HEK293T (cell line): ENCODE results near the gene TAF4B.

Experiments used
- CTCF ChIA-PET: fragments of 350-600 bp; formaldehyde crosslinking; extraction: SDS; loops from one replicate; lab custom pipeline; 2021; ENCODE audit warnings: antibody characterized with exemption, inconsistent platforms; lab: Yijun Ruan, JAX
- POLR2A ChIA-PET: fragments of 350-600 bp; formaldehyde crosslinking; extraction: SDS; loops from one replicate; lab custom pipeline; 2020; ENCODE audit warnings: antibody characterized with exemption, inconsistent platforms; lab: Yijun Ruan, JAX
- DNase-seq: peaks from one replicate; pipeline ENCODE4 v3.0.0; 2012; ENCODE audit warnings: mixed read lengths; ENCODE audit errors: extremely low spot score
- ARNT ChIP-seq: fragments of 450-650 bp; IDR thresholded peaks from 2 replicates; pipeline ENCODE4 v1.6.1; 2017; ENCODE audit warnings: mild to moderate bottlenecking
- BHLHE40 ChIP-seq: fragments of 450-650 bp; IDR thresholded peaks from 2 replicates; pipeline ENCODE4 v1.6.1; 2016; ENCODE audit warnings: mild to moderate bottlenecking, moderate library complexity, borderline replicate concordance
- CTBP1 ChIP-seq: fragments of 450-650 bp; IDR thresholded peaks from 2 replicates; pipeline ENCODE4 v1.6.1; 2016; ENCODE audit warnings: borderline replicate concordance
- ELF4 ChIP-seq: fragments of 450-650 bp; IDR thresholded peaks from 2 replicates; pipeline ENCODE4 v1.6.1; 2017; ENCODE audit warnings: antibody characterized with exemption
- FOXA1 ChIP-seq: fragments of 450-650 bp; IDR thresholded peaks from 2 replicates; pipeline ENCODE4 v1.6.1; 2016; ENCODE audit warnings: mild to moderate bottlenecking
- FOXK2 ChIP-seq: fragments of 450-650 bp; IDR thresholded peaks from 2 replicates; pipeline ENCODE4 v1.6.1; 2016; ENCODE audit warnings: mild to moderate bottlenecking
- FOXM1 ChIP-seq: fragments of 450-650 bp; IDR thresholded peaks from 2 replicates; pipeline ENCODE4 v1.6.1; 2017; ENCODE audit warnings: mild to moderate bottlenecking, borderline replicate concordance
- HDGF ChIP-seq: fragments of 450-650 bp; IDR thresholded peaks from 2 replicates; pipeline ENCODE4 v1.6.1; 2017; ENCODE audit warnings: antibody characterized with exemption, borderline replicate concordance
- L3MBTL2 ChIP-seq: fragments of 450-650 bp; conservative IDR thresholded peaks from 2 replicates; pipeline ENCODE4 v1.6.1; 2016; ENCODE audit warnings: mild to moderate bottlenecking
- LEF1 ChIP-seq: fragments of 450-650 bp; IDR thresholded peaks from 2 replicates; pipeline ENCODE4 v1.6.1; 2017; ENCODE audit warnings: mild to moderate bottlenecking, borderline replicate concordance
- NFRKB ChIP-seq: fragments of 450-650 bp; IDR thresholded peaks from 2 replicates; pipeline ENCODE4 v1.6.1; 2016; ENCODE audit warnings: mild to moderate bottlenecking, moderate library complexity
- SP1 ChIP-seq: fragments of 450-650 bp; IDR thresholded peaks from 2 replicates; pipeline ENCODE4 v1.6.1; 2017
- SUZ12 ChIP-seq: fragments of 450-650 bp; IDR thresholded peaks from 2 replicates; pipeline ENCODE4 v1.6.1; 2016; ENCODE audit warnings: mild to moderate bottlenecking
- TARDBP ChIP-seq: fragments of 450-650 bp; IDR thresholded peaks from 2 replicates; pipeline ENCODE4 v1.6.1; 2016
- ZNF384 ChIP-seq: fragments of 450-650 bp; IDR thresholded peaks from 2 replicates; pipeline ENCODE4 v1.6.1; 2016
- TF ChIP-seq, protein P1 (sequence below): fragments of 450-650 bp; IDR thresholded peaks from 2 replicates; pipeline ENCODE4 v1.6.1; 2016

Gene TAF4B

DNA sequence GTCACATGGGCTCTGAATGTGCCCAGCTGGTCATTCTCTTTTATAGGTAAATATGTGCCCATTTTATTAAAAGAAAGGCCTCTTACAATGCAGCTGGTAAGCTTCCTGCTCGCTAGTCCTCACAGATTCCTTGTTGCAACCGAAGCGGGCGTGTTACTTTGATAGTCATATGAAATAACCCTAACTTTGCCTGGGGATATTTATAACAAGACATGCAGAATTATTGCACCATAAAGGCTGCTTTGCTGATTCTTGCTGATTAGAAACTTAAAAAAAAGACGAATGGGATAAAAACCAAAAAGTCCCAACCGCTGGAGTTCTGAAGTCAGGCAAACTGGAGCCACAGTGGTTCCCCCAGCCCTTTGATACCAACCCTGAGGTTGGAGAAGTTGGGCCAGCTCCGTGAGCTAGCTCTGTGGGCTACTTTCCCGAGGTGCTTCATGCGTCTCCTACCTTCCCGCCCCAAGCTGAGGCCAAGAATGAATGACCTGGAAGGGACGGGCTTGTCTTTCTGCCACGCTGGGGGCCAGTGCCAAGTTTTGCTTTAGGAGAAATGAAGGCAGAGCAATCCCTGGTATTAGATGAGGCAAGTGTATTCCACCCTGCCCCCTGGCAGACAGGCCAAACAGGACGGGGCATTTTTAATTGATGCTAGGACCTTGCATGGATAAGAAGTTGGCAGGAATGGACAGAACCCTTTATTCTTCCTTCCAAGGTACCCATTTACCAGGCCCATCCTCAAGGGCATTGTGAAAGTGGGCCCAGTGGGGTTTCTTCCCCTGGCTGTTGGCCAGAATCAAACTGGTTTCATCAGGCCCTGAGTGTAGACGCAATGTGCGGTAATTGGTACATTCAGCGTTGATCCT lies 181.7 kb downstream of the TAF4B start:
- CTCF ChIA-PET: interaction anchor here (0.7 to 3.3 kb wide), 3 partner anchors 24 to 61 kb away, joined by 3 to 11 read pairs (median 3); no protein-coding TSS in a partner anchor
- TF ChIP-seq LEF1 (no peak), FOXK2 (no peak), L3MBTL2 (no peak), ARNT (no peak), SP1 (no peak), TARDBP (no peak), ELF4 (no peak), HDGF (no peak), ZNF384 (no peak), CTBP1 (no peak), NFRKB (no peak), BHLHE40 (no peak), FOXA1 (no peak), SUZ12 (no peak), FOXM1 (no peak)
- TF ChIP-seq, protein P1, sequence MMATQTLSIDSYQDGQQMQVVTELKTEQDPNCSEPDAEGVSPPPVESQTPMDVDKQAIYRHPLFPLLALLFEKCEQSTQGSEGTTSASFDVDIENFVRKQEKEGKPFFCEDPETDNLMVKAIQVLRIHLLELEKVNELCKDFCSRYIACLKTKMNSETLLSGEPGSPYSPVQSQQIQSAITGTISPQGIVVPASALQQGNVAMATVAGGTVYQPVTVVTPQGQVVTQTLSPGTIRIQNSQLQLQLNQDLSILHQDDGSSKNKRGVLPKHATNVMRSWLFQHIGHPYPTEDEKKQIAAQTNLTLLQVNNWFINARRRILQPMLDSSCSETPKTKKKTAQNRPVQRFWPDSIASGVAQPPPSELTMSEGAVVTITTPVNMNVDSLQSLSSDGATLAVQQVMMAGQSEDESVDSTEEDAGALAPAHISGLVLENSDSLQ: no peak
- DNase-seq: no peak
- POLR2A ChIA-PET: no interaction called here

DNA sequence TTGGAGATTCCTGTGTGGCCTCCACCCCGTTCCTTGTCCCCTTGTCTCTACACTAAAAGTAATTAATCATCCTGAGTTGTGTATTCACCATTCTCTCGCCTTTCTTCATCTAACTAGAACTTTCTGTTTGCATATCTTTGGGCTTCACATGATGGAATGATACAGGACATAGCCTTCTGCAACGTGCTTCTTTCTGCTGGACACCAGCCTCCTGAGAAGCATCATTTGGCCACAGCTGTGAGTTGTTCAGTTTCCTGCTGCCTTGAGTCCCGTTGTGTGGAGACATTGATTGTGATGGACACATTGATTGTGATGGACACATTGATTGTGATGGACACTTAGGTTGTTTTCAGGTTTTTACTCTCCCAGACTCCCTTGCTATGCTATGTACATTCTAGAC lies 182.8 kb downstream of the TAF4B start:
- POLR2A ChIA-PET: no interaction called here

DNA sequence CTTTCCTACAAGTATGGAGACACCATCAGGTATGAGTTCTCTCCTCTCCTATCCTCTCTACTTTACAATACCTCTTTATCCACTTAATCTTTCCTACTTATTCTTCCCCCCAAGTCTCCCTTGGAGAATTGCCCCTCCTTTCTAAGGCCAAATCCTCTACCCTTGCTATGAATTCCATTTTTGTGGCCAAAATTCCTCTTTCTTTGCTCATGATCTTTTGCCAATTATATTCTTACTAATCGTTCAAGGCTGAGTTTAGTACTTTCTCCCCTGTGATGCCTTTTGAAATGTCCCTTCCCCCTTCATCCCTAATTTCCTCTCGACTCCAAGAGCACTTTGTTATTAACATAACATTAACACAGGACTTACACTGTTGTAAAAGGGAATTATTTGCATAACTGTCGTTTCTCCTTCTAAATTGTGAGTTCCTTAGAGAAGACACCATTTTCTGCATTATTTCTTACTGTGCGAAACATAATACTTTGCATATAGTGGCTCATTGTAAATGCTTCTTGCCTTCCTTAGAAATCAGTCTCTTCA lies 188.7 kb downstream of the TAF4B start:
- ChIA-PET CTCF (no interaction called here), POLR2A (interaction anchor here (1.5 kb wide), 1 partner anchor 10 kb away, joined by 3 read pairs; no protein-coding TSS in a partner anchor)
- TF ChIP-seq TARDBP: no peak
- no peak for TF ChIP-seq SP1
- no peak for TF ChIP-seq FOXA1
- TF ChIP-seq FOXM1: no peak
- no peak for TF ChIP-seq ZNF384
- no peak for TF ChIP-seq LEF1
- TF ChIP-seq ELF4: no peak
- no peak for TF ChIP-seq HDGF
- no peak for TF ChIP-seq NFRKB
- no peak for TF ChIP-seq CTBP1
- TF ChIP-seq ARNT: no peak
- TF ChIP-seq, protein P1: no peak
- no peak for TF ChIP-seq SUZ12
- no peak for TF ChIP-seq BHLHE40
- TF ChIP-seq FOXK2: no peak
- no peak for TF ChIP-seq L3MBTL2
- no peak for DNase-seq

More for the DNA sequence above, 182.8 kb downstream of the TAF4B start:
- TF ChIP-seq, protein P1: peak; percentile 41
- no peak for TF ChIP-seq SUZ12
- no peak for DNase-seq
- CTCF ChIA-PET: interaction anchor here (0.6 to 3.3 kb wide), 2 partner anchors 25 to 100 kb away, joined by 6 to 11 read pairs; no protein-coding TSS in a partner anchor

DNA sequence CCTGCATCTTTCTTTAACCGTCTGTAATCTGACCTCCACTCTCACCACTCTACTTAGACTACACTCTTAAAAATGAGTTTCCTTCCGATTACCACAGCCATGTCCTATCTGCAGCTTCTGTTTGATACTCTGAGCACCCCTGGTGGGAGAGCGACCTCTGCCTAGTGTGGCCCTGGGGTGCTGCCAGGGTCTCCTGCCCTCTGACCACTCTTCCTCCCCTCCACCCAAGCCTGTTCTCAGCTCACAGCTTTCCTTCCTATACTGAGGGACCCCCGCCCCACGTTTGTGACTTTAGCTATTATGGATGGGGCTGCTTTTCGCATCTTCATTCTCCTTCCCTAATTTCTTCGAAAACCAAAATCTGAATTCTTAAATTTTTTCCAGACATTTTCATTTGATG lies 189.4 kb downstream of the TAF4B start:
- ChIA-PET POLR2A (interaction anchor here (1.5 kb wide), 1 partner anchor 11 kb away, joined by 3 read pairs; no protein-coding TSS in a partner anchor), CTCF (no interaction called here)
- TF ChIP-seq SUZ12: no peak
- TF ChIP-seq FOXK2: no peak
- no peak for TF ChIP-seq NFRKB
- no peak for TF ChIP-seq L3MBTL2
- TF ChIP-seq CTBP1: no peak
- no peak for TF ChIP-seq SP1
- no peak for TF ChIP-seq LEF1
- no peak for DNase-seq

DNA sequence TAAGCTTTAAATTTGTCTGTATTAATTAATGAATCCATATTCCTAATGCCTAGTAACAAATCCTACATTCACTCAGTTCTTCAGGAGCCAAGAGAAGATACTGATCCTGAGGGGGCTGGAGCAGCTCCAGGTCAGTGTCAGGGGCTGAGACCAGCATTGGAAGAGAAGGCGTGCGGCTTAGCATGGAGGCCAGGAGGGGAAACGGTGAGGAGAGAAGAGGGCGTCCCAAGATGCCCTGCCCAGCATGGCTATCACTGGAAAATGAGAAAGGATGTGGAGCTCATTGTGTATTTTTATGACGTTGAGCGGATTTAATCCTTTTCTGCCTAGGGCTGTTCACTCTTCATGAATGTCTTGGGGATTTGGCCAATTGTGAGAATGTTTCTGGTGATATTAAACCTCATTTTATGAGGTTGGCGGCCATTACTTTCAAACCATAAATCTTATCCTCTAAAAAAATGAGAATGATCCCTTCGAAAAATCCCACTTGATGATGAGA lies 190.5 kb downstream of the TAF4B start:
- CTCF ChIA-PET: interaction anchor here (0.7 kb wide), 1 partner anchor 11 kb away, joined by 3 read pairs; no protein-coding TSS in a partner anchor
- POLR2A ChIA-PET: interaction anchor here (0.9 kb wide), 1 partner anchor 240 kb away, joined by 3 read pairs; no protein-coding TSS in a partner anchor
- TF ChIP-seq L3MBTL2: no peak
- TF ChIP-seq SUZ12: no peak
- no peak for TF ChIP-seq ARNT
- TF ChIP-seq FOXM1: no peak
- no peak for TF ChIP-seq FOXK2
- no peak for TF ChIP-seq BHLHE40
- no peak for TF ChIP-seq CTBP1
- no peak for TF ChIP-seq TARDBP
- no peak for TF ChIP-seq ELF4
- TF ChIP-seq LEF1: no peak
- no peak for TF ChIP-seq HDGF
- TF ChIP-seq, protein P1: no peak
- TF ChIP-seq FOXA1: no peak
- no peak for TF ChIP-seq ZNF384
- no peak for TF ChIP-seq SP1
- no peak for TF ChIP-seq NFRKB
- DNase-seq: no peak
